Measurements from ENCODE around the gene TIRAP.

The TIRAP gene

DNA sequence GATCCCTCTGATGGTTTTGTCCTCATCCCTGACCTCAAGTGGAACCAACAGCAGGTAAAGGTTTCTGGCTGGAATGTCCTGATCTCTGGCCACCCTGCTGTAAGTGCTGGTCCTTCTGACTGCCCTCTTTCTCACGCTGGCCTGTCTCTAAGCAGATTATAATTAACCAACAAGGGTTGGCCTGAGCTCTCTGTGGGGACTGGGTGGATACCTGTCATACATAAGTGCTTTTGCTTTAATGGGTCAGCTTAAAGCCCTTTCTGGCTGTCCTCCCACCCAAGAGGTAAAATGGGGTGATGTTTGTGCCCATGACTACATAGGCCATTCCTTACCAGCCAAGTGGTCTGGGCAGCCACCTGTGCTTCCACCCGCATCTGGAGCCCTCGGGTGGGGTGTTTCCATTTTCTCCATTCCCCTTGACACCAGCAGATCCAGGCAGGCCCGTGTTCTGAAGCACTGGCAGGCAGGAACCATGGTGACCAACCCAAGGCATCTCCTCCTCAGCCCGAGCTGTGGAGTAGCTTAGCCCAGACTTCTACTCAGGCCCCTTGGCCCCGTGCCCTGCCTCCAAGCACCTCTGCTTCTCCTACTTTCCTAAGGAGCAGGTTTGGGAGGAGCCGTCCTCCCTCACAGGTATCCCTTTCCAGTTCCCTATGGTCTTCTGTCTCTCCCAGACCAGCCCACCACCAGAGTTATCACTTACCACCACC lies 55.6 kb downstream of the TIRAP start:
- Histone ChIP-seq H3K79me2 (ENCODE audit: insufficient read depth, low read depth) (no peaks in the 10 kb centered on the region), H3K4me1 (ENCODE audit: low read depth, poor library complexity, severe bottlenecking) (no peaks in the 10 kb centered on the region)

DNA sequence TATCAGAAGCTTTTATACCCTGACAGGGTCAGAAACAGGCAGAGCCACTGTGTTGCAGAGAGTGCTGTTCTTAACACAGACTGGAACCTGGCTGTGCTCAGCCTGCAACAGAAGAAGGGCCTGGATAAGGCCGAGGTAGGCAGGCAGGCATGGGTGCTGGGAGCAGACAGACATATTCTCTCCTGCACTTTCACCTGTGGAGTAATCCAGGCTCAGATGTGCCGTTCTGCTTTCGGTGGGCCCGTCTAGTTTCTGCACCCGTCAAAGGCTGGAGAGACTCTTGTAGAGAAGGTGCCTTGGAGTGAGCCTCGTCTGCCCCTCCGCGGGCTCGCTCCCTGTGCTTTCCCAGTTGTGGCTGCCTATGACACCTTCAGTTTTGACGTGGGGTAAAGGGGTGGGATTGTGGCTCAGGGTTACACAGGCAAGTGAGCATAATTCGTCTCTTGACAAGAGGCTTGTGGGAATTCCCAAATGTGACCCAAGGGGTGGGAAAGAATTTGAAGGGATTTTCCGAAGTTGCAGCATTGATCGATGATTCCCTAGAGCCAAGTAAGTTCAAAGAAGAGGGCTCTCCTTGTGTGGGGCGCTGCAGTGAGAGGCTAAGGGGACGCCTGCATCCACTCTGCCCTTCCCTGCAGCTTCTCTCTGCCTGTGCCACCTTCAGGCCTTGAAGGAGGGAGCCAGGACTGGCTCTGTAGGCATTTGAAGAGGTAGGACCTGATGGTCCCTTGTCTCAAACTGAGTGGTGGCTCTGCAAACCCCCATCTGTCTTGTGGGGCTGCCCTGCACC lies 56.4 kb downstream of the TIRAP start:
- TF ChIP-seq, protein P1, sequence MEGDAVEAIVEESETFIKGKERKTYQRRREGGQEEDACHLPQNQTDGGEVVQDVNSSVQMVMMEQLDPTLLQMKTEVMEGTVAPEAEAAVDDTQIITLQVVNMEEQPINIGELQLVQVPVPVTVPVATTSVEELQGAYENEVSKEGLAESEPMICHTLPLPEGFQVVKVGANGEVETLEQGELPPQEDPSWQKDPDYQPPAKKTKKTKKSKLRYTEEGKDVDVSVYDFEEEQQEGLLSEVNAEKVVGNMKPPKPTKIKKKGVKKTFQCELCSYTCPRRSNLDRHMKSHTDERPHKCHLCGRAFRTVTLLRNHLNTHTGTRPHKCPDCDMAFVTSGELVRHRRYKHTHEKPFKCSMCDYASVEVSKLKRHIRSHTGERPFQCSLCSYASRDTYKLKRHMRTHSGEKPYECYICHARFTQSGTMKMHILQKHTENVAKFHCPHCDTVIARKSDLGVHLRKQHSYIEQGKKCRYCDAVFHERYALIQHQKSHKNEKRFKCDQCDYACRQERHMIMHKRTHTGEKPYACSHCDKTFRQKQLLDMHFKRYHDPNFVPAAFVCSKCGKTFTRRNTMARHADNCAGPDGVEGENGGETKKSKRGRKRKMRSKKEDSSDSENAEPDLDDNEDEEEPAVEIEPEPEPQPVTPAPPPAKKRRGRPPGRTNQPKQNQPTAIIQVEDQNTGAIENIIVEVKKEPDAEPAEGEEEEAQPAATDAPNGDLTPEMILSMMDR (conservative IDR thresholded peaks at IDR 0.05; ENCODE audit: low read depth, low read length): no peak
- Histone ChIP-seq H3K36me3 (ENCODE audit: insufficient read depth) (no peaks in the 10 kb centered on the region), H3K4me1 (ENCODE audit: low read depth, poor library complexity, severe bottlenecking) (no peaks in the 10 kb centered on the region), H3K79me2 (ENCODE audit: insufficient read depth, low read depth) (no peaks in the 10 kb centered on the region), H2AFZ (ENCODE audit: low read depth) (no peak overlapping the region), H3K4me2 (no peak overlapping the region), H3K27ac (no peak overlapping the region), H4K20me1 (ENCODE audit: insufficient read depth) (no peaks in the 10 kb centered on the region), H3K27me3 (ENCODE audit: insufficient read depth, low read depth) (no peaks in the 10 kb centered on the region), H3K4me3 (IDR thresholded peaks at IDR 0.05; ENCODE audit: insufficient read depth, low read depth, low read length) (no peak overlapping the region), H3K9ac (no peak overlapping the region)

More for the DNA sequence above, 55.6 kb downstream of the TIRAP start:
- Histone ChIP-seq H3K4me2 (no peak overlapping the region), H3K27ac (no peak overlapping the region), H4K20me1 (ENCODE audit: insufficient read depth) (no peaks in the 10 kb centered on the region), H3K9ac (no peak overlapping the region), H2AFZ (ENCODE audit: low read depth) (no peak overlapping the region), H3K36me3 (ENCODE audit: insufficient read depth) (no peaks in the 10 kb centered on the region), H3K27me3 (ENCODE audit: insufficient read depth, low read depth) (no peaks in the 10 kb centered on the region), H3K4me3 (IDR thresholded peaks at IDR 0.05; ENCODE audit: insufficient read depth, low read depth, low read length) (no peak overlapping the region)
- TF ChIP-seq, protein P1 (conservative IDR thresholded peaks at IDR 0.05; ENCODE audit: low read depth, low read length): no peak

DNA sequence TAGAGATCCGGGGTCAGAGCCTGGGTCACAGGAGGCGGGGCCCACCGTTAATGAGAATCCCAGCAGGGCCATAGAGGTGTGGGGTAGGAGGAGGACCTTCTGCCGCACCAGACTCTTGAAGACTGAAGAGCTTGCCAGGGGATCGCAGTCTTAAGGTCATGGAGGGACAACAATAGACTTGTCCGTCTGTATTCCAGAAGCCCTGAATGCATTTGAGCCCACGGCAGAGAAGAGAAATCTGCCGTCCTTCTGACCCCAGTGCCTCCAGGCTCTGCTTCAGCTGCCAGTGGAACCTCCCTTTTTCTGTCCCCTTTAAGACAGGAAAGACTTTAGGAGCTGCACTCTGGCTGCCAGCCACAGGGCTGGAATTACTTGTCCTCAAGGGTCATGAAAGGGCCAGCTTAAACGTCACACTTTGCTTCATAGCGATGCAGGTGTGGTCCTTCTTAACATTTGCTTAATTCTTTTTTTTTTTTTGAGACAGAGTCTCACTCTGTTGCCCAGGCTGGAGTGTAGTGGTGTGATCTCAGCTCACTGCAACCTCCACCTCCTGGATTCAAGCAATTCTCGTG lies 57.1 kb downstream of the TIRAP start:
- Histone ChIP-seq H3K4me1 (ENCODE audit: low read depth, poor library complexity, severe bottlenecking) (no peaks in the 10 kb centered on the region), H3K4me3 (IDR thresholded peaks at IDR 0.05; ENCODE audit: insufficient read depth, low read depth, low read length) (no peak overlapping the region), H3K9ac (no peak overlapping the region), H3K27ac (no peak overlapping the region), H4K20me1 (ENCODE audit: insufficient read depth) (no peaks in the 10 kb centered on the region), H3K36me3 (ENCODE audit: insufficient read depth) (no peaks in the 10 kb centered on the region), H3K79me2 (ENCODE audit: insufficient read depth, low read depth) (no peaks in the 10 kb centered on the region), H2AFZ (ENCODE audit: low read depth) (no peak overlapping the region), H3K4me2 (no peak overlapping the region), H3K27me3 (ENCODE audit: insufficient read depth, low read depth) (no peaks in the 10 kb centered on the region)
- TF ChIP-seq, protein P1 (conservative IDR thresholded peaks at IDR 0.05; ENCODE audit: low read depth, low read length): no peak

DNA sequence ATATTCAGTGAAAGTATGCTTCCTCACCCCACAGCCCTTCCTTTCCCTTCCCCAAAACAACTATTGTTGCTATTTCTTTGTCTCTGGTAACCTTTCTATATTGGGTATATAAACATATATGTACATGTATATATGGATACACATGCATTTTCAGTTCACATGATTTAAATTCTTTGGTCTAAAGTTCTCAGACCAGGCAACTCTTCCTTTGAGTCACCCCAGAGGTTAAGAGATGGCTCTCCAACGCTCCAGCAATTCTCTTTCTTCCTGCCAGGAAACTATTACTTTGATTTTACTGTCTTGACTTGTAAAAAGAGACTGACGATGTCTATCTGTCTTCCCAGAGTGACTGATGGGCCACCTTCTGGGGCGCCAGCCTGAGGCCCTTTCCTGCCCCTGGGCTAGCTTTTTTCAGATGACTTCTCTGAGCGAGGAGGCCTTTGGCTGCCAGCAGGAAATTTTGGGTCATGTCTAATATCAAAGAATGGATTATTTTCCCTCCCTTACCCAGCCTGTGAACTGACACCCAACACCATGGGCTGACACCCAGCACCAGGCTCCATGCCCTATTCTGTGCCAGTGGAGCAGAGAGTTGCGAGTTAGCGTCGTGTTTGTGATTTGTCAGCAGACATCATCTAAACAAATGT lies 58.2 kb downstream of the TIRAP start:
- TF ChIP-seq, protein P1 (conservative IDR thresholded peaks at IDR 0.05; ENCODE audit: low read depth, low read length): no peak
- Histone ChIP-seq H3K4me2 (no peak overlapping the region), H3K4me1 (ENCODE audit: low read depth, poor library complexity, severe bottlenecking) (no peaks in the 10 kb centered on the region)

More for the DNA sequence above, 58.2 kb downstream of the TIRAP start:
- Histone ChIP-seq H2AFZ (ENCODE audit: low read depth) (no peak overlapping the region), H4K20me1 (ENCODE audit: insufficient read depth) (no peaks in the 10 kb centered on the region), H3K4me3 (IDR thresholded peaks at IDR 0.05; ENCODE audit: insufficient read depth, low read depth, low read length) (no peak overlapping the region), H3K36me3 (ENCODE audit: insufficient read depth) (no peaks in the 10 kb centered on the region), H3K9ac (no peak overlapping the region), H3K79me2 (ENCODE audit: insufficient read depth, low read depth) (no peaks in the 10 kb centered on the region), H3K27me3 (ENCODE audit: insufficient read depth, low read depth) (no peaks in the 10 kb centered on the region), H3K27ac (no peak overlapping the region)

Data from KMS-11 (cell line).